ENCODE results near the gene STON1. TPM values are rescaled to one million over a fixed set of nuclear protein-coding genes. Genes with fewer than 3 reads are reported as not detected.
"Not testable (repeated sequence)": the region's sequence is repeated elsewhere in the genome, so short reads cannot be mapped to it uniquely, and the experiment has no call there.

STON1 gene
- total RNA-seq, 3 donors from 2014 or later: 5.5 to 118 (median 6.0) TPM

GRCh38 chr2:48549972-48550371 is 20.0 kb downstream of the STON1 start:
- H3K4me1 ChIP-seq (ENCODE audit: low read depth): no peaks in the 10 kb centered on the region
- no peak for DNase-seq
- no peaks in the 10 kb centered on the region for H3K9me3 ChIP-seq
- no peak overlapping the region for H3K4me3 ChIP-seq
- H3K36me3 ChIP-seq (ENCODE audit: low read depth): no peaks in the 10 kb centered on the region
- TF ChIP-seq, protein P1, sequence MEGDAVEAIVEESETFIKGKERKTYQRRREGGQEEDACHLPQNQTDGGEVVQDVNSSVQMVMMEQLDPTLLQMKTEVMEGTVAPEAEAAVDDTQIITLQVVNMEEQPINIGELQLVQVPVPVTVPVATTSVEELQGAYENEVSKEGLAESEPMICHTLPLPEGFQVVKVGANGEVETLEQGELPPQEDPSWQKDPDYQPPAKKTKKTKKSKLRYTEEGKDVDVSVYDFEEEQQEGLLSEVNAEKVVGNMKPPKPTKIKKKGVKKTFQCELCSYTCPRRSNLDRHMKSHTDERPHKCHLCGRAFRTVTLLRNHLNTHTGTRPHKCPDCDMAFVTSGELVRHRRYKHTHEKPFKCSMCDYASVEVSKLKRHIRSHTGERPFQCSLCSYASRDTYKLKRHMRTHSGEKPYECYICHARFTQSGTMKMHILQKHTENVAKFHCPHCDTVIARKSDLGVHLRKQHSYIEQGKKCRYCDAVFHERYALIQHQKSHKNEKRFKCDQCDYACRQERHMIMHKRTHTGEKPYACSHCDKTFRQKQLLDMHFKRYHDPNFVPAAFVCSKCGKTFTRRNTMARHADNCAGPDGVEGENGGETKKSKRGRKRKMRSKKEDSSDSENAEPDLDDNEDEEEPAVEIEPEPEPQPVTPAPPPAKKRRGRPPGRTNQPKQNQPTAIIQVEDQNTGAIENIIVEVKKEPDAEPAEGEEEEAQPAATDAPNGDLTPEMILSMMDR (IDR thresholded peaks at IDR 0.05): no peak
- intact Hi-C loops (cut with DNase I, micrococcal nuclease): no loop called here
- no peak for ATAC-seq

DNA sequence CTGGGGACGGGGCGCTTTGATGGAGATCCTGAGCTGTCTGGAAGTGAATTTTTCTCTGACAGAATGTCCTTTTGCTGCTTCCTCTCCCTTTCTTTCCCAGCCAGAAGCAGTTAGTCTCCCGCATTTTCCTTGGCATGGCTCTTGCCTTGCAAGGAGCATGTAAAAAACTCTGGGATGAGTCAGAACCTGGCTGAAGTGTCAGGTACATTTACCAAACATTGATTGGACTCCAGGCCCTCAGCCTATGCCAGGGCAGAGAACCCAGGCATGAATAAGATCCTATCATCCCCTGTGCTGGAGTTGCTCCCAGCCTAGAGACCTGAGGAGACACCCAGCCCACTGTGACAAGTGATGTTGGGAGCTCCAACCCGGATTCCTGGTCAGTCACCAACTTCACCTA is 21.6 kb downstream of the STON1 start:
- H3K4me1 ChIP-seq (ENCODE audit: low read depth): no peaks in the 10 kb centered on the region
- no peak overlapping the region for H3K4me3 ChIP-seq
- no peaks in the 10 kb centered on the region for H3K36me3 ChIP-seq (ENCODE audit: low read depth)
- intact Hi-C loops (cut with DNase I, micrococcal nuclease): no loop called here
- H3K9me3 ChIP-seq: no peaks in the 10 kb centered on the region
- TF ChIP-seq, protein P1 (IDR thresholded peaks at IDR 0.05): no peak
- ATAC-seq (no peak), DNase-seq (no peak)

GRCh38 chr2:48555071-48555470 is 25.1 kb downstream of the STON1 start:
- intact Hi-C loops (cut with DNase I, micrococcal nuclease); DNase-seq; H3K4me1 ChIP-seq (ENCODE audit: low read depth); H3K9me3 ChIP-seq; H3K4me3 ChIP-seq; ATAC-seq; H3K36me3 ChIP-seq (ENCODE audit: low read depth): not testable (repeated sequence)

- no peak for ATAC-seq
- no peak for DNase-seq
- TF ChIP-seq, protein P1 (IDR thresholded peaks at IDR 0.05): no peak
- no peaks in the 10 kb centered on the region for H3K4me1 ChIP-seq (ENCODE audit: low read depth)
- H3K4me3 ChIP-seq: no peak overlapping the region
- H3K9me3 ChIP-seq: no peaks in the 10 kb centered on the region
- H3K36me3 ChIP-seq (ENCODE audit: low read depth): no peaks in the 10 kb centered on the region
- intact Hi-C loops (cut with DNase I, micrococcal nuclease): no loop called here
These were observed 28.5 kb downstream of the STON1 start for GRCh38 chr2:48558456-48558855.

- Histone ChIP-seq H3K36me3 (ENCODE audit: low read depth) (no peaks in the 10 kb centered on the region), H3K4me1 (ENCODE audit: low read depth) (no peaks in the 10 kb centered on the region), H3K9me3 (no peaks in the 10 kb centered on the region), H3K4me3 (no peak overlapping the region)
- no peak for ATAC-seq
- TF ChIP-seq, protein P1 (IDR thresholded peaks at IDR 0.05): no peak
- no peak for DNase-seq
- intact Hi-C loops (cut with DNase I, micrococcal nuclease): no loop called here
These were observed 30.7 kb downstream of the STON1 start for GRCh38 chr2:48560546-48561209.

- H3K36me3 ChIP-seq (ENCODE audit: low read depth): no peaks in the 10 kb centered on the region
- ATAC-seq (no peak), DNase-seq (no peak)
- no peaks in the 10 kb centered on the region for H3K9me3 ChIP-seq
- TF ChIP-seq, protein P1 (IDR thresholded peaks at IDR 0.05): no peak
- intact Hi-C loops (cut with DNase I, micrococcal nuclease): no loop called here
- no peak overlapping the region for H3K4me3 ChIP-seq
- H3K4me1 ChIP-seq (ENCODE audit: low read depth): no peaks in the 10 kb centered on the region
These were observed 32.3 kb downstream of the STON1 start for GRCh38 chr2:48562281-48562680.
